LoVo (cell line): ENCODE measurements around the gene ATXN7L1.
"Not testable (repeated sequence)": the region's sequence is repeated elsewhere in the genome, so short reads cannot be mapped to it uniquely, and the experiment has no call there.

ENCODE experiments used
- DNase-seq: peaks from one replicate; pipeline ENCODE4 v3.0.0-alpha.2; 2016; ENCODE audit warnings: low spot score

The ATXN7L1 gene

DNA sequence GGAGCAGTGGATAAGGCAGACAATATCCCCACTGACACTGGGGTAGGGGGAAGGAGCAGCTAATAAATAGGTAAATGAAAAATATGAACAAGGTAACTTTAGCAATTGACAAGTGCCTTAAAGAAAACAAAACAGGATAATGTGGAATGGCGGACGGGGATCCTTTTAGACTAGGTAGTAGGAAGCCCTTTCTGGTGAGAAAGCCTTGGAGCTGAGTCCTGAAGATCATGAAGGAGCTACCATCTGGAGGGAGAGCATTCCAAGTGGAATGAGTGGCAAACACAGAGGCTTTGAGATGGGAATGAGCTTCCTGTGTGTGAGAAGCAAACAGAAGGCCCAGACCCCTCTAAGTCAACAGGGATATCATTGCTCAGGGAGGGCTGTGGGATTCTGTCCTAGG, 16.0 kb upstream of the ATXN7L1 start:
- no peak for DNase-seq

DNA sequence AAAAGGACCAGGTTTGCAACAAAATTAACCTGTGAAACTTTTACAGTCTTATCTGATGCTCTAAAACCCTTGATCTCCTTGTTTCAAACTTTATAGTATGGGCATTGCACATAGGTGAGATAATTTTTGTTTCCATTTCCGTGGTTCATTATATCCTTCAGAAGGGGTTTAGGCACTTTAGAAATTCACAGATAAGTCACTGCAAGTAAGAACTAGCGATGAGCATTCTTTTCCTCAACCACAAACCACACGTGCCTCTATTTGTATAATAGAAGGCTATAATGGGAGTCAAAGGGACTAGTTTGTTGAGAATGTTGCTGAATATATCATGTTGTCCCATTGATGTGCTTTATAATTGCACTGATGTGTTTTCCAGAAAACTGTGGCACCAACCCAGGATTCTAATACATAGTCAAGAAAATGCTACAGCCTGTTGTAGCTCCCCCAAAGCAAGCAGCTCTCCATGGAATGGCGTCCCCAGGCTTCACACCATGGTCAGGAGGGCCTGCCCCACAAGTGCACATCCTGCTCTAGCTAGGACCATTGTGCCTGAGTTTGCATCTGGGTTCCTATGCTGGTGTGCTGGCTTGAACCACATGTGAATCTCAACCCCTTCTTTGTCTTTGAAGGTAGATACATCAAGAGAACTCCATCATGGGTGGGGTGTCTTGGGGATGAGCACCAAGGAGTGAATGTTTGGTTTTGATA, 14.0 kb upstream of the ATXN7L1 start:
- no peak for DNase-seq

- no peak for DNase-seq
Observed at GRCh38 chr7:105887569-105888189, 11.3 kb upstream of the ATXN7L1 start.

DNA sequence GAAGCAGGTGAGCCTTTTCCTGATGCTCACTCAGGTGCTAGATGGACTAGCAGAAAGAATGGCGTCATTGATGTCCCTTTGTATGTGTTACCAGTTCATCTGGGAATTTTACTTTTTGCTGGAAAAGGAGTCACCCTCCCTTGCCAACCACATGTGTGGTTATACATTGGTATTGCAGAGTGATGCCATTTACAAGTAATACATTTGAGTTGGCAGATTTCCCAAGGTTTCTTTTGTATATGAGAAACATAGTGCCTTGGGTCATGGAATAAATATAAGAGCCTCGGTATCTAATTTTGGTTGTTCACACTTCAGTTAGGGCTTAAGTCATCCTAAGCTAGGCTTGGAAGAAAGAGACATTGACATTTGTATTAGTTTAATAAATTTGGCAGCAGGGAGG, 10.4 kb upstream of the ATXN7L1 start:
- DNase-seq, result no peak

DNA sequence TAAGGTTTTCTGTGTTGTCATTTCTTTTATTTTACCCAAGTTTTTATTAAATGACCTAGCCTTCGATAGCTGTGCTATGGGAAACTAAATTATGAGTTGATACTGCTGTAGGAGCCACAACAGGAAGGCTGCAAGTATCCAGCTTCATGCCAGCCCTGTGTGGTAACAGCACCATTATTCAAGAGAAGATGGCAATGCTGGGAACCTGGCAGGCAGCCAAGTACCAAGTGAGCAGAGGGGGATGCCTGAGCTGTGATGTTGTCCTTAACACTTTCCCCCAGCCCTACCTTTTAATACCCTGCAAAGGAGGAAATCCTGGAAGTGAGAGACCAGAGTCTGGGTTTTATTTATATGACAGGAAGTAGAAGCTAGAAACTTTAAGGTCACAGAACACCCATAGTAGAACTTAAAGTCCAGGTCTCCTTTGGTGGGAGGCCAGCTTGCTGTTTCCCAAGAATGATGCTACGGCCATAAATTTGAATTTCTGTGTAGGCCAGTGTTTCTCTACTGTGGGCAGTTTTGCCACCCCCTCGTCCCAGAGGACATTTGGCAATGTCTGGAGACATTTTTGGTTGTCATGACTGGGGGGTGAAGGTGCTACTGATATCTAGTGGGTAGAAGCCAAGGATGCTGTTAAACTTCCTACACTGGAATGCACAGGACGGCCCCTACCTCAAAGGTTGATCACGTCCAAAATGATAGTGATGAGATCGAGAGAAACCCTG, 9.2 kb upstream of the ATXN7L1 start:
- no peak for DNase-seq

DNA sequence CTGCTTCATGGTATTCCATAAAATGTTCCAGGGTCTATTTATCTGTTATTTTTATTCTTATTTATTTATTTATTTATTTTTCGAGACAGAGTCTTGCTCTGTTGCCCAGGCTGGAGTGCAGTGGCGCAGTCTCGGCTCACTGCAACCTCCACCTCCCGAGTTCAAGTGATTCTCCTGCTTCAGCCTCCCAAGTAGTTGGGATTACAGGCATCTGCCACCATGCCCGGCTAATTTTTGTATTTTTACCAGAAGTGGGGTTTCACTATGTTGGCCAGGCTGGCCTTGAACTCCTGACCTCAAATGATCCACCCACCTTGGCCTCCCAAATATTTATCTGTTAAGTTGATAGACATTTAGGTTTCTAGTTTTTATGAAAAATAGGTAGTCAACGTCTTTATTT, 6.8 kb upstream of the ATXN7L1 start:
- DNase-seq, result not testable (repeated sequence)

DNA sequence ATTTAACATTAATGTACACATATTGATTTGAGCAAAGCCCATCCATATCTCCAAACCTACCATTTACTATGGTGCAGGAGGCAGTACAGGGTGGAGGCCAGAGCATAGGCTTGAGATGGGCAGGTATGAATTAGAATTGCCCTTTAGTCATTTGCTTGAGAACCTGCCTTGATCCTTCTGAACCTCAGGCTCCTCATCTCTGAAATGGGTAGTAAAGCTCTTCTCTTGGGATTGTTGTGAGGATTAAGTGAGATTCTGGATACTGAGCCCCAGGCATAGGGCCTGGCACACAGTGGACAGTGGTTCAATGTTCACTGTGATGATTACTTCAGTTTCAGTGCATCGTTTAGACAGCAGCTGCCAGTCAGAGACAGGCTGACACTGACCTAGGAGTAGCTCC, 5.0 kb upstream of the ATXN7L1 start:
- DNase-seq, result no peak

GRCh38 chr7:105880571-105881330, 4.4 kb upstream of the ATXN7L1 start:
- DNase-seq, result no peak

- no peak for DNase-seq
Observed at GRCh38 chr7:105879782-105880181, 3.4 kb upstream of the ATXN7L1 start.

DNA sequence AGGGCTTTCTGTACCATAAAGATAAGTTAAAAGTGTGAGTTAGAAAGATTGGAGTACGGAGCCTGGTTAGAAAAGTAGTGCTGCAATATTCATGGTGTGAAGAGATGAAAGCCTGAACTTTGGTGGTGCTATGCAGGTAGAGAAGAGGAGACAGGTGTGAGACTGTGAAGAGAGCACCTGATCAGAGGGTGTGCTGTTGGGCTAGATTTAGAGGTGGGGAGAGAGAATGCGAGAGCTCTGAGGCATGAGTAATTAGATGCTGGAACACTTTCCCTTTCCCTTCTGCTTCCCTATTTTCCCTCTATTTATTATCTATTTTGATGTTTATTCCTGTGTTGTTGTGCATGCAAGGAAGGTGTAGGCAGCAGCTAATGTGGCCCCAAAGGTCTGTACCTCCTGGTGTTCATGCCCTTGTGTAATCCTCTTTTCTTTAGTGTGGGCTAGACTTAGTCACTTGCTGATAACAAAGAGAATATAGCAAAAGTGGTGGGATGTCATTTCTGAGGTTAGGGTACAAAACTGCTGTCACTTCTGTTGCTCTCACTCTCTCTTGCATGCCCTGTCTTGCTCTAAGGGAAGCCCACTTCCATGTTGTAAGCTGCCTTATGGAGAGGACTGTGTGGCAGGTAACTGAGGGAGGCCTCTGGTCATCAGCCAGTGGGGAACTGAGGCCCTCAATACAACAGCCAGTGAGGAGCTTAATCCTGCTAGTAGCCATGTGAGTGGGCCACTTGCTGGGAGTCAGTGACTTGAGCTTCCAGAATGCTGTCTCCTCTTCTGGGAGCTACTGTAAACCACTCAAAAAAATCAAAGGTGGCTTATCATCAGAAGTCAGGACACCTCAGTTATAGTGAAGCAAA, 2.6 kb upstream of the ATXN7L1 start:
- no peak for DNase-seq

GRCh38 chr7:105877736-105878135, 1.3 kb upstream of the ATXN7L1 start:
- DNase-seq, result no peak

DNA sequence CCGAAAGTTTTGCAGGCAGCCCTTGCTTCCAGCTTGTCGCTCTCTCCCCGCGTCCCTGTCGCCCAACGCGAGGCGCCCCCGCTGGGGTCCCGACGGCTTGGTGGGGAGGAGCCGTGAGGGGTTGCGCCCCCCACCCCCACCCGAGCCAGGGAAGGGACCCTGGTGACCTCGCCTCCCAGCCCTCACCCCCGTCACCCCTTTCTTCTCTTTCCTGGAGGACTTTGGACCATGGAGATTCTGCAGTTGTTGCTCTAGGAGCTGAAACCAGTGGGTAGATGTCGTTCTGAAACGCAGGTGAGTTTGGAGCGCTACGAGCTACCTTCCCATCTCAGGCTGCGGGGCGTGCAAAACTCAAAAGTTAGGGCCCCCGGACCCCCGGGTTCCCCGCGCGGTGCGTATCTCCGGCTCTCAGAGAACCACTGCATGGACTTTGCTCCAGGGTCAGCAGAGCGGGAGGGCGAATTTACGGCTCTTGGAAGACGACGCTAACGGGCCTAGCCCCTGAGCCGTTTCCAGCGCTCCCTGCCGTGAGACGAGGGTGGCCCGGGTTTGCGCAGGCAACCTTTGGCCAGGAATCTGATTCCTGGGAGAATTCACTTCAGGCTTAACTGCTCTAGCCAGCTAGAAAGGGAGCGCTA, 684 bp upstream of the ATXN7L1 start:
- peak; percentile 87 for DNase-seq

DNA sequence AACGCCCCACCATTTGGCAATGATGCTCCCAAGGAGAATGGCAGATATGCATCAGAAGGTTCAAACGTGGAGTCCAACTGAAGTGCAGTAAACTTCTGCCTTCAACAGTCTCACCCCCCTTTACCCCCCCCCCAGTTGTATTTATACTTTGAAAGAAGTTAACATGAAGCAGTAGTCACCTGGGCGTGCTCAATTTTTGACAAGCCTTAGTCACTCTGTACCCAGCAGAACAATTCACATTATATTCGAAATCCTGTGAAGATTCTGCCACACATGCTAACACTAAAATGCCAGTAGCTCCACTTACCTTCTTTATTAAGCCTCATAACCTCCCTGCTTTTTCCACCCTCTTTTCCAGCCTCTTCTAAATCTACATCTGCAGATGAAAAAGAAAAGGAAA, 894 bp downstream of the ATXN7L1 start:
- DNase-seq, result no peak

DNA sequence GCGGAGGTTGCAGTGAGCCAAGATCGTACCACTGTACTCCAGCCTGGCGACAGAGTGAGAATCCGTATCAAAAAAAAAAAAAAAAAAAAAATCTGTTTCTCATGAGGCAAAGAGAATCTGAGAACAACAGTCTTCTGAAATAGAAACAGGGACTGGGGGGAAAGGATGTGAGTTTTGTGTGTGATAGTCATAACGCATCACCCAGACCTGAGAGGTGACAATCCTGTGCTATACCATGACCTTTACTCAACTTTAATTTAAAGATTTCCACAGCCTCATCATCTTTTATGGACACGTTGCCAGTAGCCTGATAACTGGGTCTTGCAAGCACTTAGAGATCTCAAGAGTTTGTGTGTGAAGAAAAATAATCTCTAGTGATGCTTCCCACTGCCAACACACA, 2.3 kb downstream of the ATXN7L1 start:
- DNase-seq, result no peak

DNA sequence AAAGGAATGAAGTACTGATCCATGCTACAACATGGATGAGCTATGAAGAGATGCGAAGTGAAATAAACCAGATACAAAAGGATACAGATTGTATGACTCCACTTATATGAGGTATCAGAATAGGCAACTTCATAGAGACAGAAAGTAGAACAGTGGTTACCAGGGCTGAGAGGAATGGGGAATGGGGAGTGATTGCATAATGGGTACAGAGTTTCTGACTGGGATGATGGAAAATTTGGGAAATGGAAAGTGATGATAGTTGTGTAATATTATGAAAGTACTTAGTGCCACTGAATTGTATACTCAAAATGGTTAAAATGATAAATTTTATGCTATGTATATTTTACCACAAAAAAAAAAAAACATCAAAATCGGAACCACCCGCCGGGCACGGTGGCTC, 3.9 kb downstream of the ATXN7L1 start:
- DNase-seq, result no peak

GRCh38 chr7:105871142-105871541, 5.3 kb downstream of the ATXN7L1 start:
- DNase-seq, result no peak

DNA sequence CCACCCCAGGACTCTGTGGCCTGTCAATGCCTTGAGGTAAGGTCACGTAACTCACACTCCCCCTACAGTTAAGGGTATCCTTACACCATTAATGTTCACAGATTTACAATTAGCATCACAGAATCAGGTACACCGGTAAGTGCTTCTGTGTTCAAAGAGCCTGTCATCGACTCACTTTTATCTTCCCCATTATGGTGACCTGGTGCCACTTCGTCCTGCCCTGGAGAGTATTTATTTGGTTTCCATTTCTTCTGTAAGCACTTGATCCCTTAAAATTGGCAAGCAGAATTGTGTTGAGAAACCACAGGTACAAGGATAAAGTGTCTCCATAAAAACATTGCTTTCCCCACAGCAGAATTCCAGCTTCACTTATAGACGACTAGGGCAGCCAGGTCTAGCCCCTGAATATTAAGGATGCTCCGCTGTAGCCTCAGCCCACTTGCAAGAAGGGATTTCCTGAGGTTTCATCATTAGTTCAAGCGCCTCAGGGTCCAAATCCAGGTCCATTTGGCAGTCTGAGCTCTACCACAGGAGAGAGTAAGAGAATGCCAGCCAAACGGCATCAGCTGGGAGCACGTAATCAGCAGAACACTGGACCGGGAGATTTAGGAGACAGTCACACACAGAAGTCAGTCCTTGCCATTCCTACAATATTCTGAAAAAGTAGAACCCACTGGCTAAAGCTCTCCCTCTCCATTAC, 10.1 kb downstream of the ATXN7L1 start:
- no peak for DNase-seq

DNA sequence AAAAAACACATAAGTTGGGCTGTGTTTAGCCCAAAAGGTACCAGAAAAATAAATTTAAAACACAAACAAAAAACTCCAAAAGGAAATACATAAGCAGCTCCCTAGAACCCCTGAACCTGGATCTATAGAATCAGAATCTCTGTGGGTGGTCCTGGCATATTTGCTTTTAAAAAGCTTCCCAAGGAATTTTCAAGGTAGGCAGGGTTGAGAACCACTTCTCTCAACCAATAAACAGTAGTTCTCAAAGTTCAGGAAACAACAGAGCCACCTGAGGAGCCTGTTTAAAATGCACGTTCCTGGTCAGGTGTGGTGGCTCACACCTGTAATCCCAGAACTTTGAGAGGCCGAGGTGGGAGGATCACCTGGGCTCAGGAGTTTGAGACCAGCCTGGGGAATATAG, 12.5 kb downstream of the ATXN7L1 start:
- DNase-seq, result no peak

GRCh38 chr7:105862770-105863169, 13.6 kb downstream of the ATXN7L1 start:
- DNase-seq, result no peak

DNA sequence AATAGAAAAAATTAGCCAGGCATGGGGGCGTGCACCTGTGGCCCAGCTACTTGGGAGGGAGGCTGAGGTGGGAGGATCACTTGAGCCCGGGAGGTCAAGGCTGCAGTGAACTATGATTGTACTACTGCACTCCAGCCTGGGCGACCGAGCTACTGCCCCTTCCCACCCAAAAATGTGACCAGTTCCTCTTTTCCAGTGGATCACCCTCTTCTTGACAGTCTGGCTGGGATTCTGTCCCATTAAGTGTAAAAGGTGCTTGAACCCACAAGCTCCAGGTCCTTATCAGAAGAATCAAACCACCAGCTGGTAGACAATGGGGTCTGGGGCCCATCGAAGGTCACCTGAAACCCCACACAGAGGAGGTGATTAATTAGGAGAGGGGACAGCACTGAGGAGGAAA, 14.1 kb downstream of the ATXN7L1 start:
- no peak for DNase-seq

- DNase-seq, result no peak
Observed at GRCh38 chr7:105861224-105861623, 15.2 kb downstream of the ATXN7L1 start.
